GM10248 (cell line): Measurements from ENCODE around the gene GOLGA5.
"Not testable (repeated sequence)": the region's sequence is repeated elsewhere in the genome, so short reads cannot be mapped to it uniquely, and the experiment has no call there.

ENCODE experiments used
- CTCF ChIA-PET: fragments of 300-600 bp; sonication (Branson Sonifier 250); formaldehyde crosslinking; extraction: SDS; loops from one replicate; lab custom pipeline; 2021; ENCODE audit warnings: antibody characterized with exemption; lab: Yijun Ruan, JAX
- POLR2A ChIA-PET: fragments of 350-650 bp; sonication (Branson Sonifier 250); formaldehyde crosslinking; extraction: SDS; loops from one replicate; lab custom pipeline; 2020; ENCODE audit warnings: antibody characterized with exemption; lab: Yijun Ruan, JAX
- DNase-seq: peaks from one replicate; pipeline ENCODE4 v3.0.0; 2012; ENCODE audit errors: extremely low spot score
- TF ChIP-seq, protein P1 (sequence below): IDR thresholded peaks from 2 replicates; pipeline ENCODE4 v1.5.1; 2012; ENCODE audit warnings: mild to moderate bottlenecking, low read depth; ENCODE audit errors: extremely low read depth, missing control alignments, control extremely low read depth

GOLGA5 gene

GRCh38 chr14:92793709-92794546 lies at the start of gene GOLGA5:
GOLGA5 (plus strand) TSS chr14:92794305; CDS start chr14:92797438, 3,133 bp downstream.
- CTCF ChIA-PET: interaction anchor here (0.7 to 1.5 kb wide), 4 partner anchors 13 to 79 kb away, joined by 3 read pairs; partner anchors contain the start of gene LGMN
- peak; percentile 97 for DNase-seq
- POLR2A ChIA-PET: interaction anchor here (1.1 kb wide), 1 partner anchor 46 kb away, joined by 8 read pairs; the partner anchor contains the start of gene LGMN
- TF ChIP-seq, protein P1, sequence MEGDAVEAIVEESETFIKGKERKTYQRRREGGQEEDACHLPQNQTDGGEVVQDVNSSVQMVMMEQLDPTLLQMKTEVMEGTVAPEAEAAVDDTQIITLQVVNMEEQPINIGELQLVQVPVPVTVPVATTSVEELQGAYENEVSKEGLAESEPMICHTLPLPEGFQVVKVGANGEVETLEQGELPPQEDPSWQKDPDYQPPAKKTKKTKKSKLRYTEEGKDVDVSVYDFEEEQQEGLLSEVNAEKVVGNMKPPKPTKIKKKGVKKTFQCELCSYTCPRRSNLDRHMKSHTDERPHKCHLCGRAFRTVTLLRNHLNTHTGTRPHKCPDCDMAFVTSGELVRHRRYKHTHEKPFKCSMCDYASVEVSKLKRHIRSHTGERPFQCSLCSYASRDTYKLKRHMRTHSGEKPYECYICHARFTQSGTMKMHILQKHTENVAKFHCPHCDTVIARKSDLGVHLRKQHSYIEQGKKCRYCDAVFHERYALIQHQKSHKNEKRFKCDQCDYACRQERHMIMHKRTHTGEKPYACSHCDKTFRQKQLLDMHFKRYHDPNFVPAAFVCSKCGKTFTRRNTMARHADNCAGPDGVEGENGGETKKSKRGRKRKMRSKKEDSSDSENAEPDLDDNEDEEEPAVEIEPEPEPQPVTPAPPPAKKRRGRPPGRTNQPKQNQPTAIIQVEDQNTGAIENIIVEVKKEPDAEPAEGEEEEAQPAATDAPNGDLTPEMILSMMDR: no peak

DNA sequence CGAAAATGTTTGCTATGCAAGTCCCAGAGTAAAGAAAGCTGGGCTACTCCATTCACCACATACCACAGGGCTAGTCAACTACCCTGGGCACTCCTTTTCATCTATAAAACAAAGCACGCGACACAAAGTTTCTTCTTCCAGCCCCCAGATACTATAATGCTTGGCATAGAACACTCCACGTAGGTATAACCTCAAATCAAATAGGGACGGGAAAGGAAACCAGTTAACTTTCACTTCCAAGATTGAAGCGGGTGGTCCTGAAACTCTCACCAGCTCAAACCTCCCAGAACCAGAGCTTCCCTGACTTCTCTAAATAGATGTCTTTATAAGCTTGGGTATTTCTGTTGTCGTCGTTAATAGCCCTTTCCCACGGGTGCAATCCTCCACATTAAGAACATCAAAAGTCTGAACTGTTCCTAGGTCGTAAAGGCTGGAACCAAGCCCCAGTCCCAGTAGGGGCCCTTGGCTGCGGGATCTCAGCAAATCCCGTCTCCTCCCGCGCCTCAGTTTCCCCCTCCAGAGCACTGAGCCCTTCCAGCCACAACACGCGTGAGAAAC lies 46.3 kb upstream of the GOLGA5 start:
- ChIA-PET CTCF (interaction anchor here (0.7 to 2.4 kb wide), 7 partner anchors 8 to 46 kb away, joined by 3 to 11 read pairs (median 4); partner anchors contain the start of gene GOLGA5), POLR2A (interaction anchor here (0.5 to 2.0 kb wide), 5 partner anchors 9 to 165 kb away, joined by 4 to 11 read pairs (median 5); partner anchors contain the start of gene GOLGA5)
- TF ChIP-seq, protein P1: no peak
- DNase-seq: no peak

DNA sequence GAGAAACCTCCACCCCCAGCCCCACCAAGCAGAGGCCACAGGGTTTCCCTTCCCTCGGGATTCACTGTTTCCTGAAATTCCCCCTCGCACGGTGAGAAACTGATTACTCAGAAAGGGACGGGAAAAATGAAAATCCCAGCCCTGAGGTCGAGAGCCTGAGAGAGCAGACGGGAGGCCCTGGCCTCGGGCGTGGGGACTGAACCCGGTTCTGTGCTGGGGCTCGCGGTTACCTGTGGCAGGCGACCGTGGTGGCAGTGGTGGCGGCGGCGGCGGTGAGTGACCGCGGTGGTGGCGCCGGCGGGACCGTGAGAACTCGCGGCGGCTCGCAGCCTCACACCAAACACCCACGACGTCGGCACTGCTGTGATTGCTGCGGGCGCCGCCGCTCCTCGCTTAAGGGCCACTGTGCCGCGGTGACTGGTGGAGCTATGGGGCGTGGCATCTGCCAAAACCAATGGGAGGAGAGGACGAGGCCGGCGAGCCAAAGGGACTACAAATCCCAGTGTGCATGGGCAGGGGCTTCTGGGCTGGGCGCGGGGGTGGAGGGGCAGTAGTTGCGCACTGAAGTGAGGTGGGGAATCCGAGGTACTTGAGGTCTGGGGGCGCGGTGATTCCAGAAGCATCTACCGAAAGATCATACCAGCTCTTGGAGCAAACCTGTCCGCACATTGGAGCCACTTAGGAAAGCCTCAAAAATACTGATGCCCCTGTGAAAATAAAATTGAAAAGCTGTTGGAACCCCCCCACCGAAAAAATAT lies 45.7 kb upstream of the GOLGA5 start, which contains the start of gene LGMN:
Gene LGMN (minus strand): TSS at position 369 of the 758 bp plus-strand sequence. CDS start 15,841 bp downstream, outside the sequence.
- peak; percentile 93 for DNase-seq
- TF ChIP-seq, protein P1: no peak
- ChIA-PET CTCF (interaction anchor here (0.7 to 2.4 kb wide), 10 partner anchors 9 to 45 kb away, joined by 3 to 11 read pairs (median 3); partner anchors contain the start of gene GOLGA5), POLR2A (interaction anchor here (0.5 to 2.0 kb wide), 18 partner anchors 8 to 345 kb away, joined by 3 to 11 read pairs (median 4); partner anchors contain the start of gene GOLGA5)

- CTCF ChIA-PET: interaction anchor here (0.7 to 3.1 kb wide), 10 partner anchors 9 to 43 kb away, joined by 3 to 23 read pairs (median 6); no protein-coding TSS in a partner anchor
- POLR2A ChIA-PET: interaction anchor here (0.5 to 1.8 kb wide), 8 partner anchors 8 to 31 kb away, joined by 3 to 23 read pairs (median 3); no protein-coding TSS in a partner anchor
- DNase-seq: not testable (repeated sequence)
Measured at GRCh38 chr14:92750222-92750728, 43.8 kb upstream of the GOLGA5 start.

DNA sequence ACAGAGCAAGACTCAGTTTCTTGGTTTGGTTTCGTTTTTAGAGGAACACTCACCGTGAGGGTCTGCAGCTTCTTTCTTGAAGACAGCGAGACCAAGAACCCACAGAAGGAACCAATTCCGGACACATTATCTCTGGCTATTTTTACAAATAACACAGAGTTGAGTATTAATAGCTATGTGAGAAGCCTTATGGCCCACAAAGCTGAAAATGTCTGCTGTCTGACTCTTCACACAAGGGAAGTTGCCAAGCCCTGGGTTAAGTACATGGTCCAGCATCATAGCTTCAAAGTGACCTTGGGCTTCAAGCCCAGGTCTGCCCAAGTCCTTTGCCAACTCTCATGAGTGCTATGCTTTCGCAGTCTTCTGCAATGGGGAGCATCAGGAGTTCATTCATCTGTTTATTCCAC lies 43.1 kb upstream of the GOLGA5 start:
- TF ChIP-seq, protein P1: no peak
- DNase-seq: no peak
- CTCF ChIA-PET: interaction anchor here (0.6 to 3.1 kb wide), 11 partner anchors 8 to 42 kb away, joined by 3 to 23 read pairs (median 6); no protein-coding TSS in a partner anchor
- POLR2A ChIA-PET: interaction anchor here (0.6 to 1.8 kb wide), 8 partner anchors 8 to 688 kb away, joined by 3 to 23 read pairs (median 3); no protein-coding TSS in a partner anchor

DNA sequence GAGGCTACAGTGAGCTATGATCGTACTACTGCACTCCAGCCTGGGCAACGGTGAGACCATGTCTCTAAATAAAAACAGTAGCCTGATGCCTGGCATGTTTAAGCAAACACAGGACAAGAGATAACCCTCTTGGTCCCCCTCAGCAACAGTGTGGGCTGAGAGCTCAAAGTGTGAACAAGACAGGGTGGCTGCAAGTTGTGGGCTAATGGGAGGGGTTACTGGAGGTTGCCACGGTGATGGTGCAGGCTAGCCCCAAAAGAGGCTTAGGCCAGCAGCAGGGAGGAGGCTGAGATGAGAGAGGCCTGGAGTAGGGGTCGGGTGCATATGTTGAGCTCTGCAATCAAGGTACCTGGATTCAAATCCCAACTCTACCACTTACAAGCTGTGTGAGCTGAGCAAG lies 42.3 kb upstream of the GOLGA5 start:
- TF ChIP-seq, protein P1: no peak
- peak; percentile 56 for DNase-seq
- ChIA-PET POLR2A (interaction anchor here (0.8 to 1.2 kb wide), 2 partner anchors 16 to 18 kb away, joined by 4 to 5 read pairs; no protein-coding TSS in a partner anchor), CTCF (interaction anchor here (1.2 to 3.1 kb wide), 7 partner anchors 10 to 37 kb away, joined by 4 to 23 read pairs (median 7); no protein-coding TSS in a partner anchor)
